Measurements from ENCODE around the gene ZNF780B. TPM values are rescaled to one million over a fixed set of nuclear protein-coding genes. Genes with fewer than 3 reads are reported as not detected.

Gene ZNF780B
- total and polyA plus RNA-seq, 7 donors: 0.69 to 30.7 (median 16.0) TPM

GRCh38 chr19:40080289-40080688, 24.3 kb upstream of the ZNF780B start:
- no peaks in the 10 kb centered on the region for H3K4me1 ChIP-seq
- TF ChIP-seq CTCF (IDR thresholded peaks at IDR 0.05) (no peak), EP300 (IDR thresholded peaks at IDR 0.05) (no peak), POLR2AphosphoS5 (IDR thresholded peaks at IDR 0.05) (no peak), POLR2A (IDR thresholded peaks at IDR 0.05) (no peak)
- intact Hi-C loops (cut with DNase I): loop anchor here (10.0 kb wide), 1 partner anchor 85 kb away; the partner anchor contains the start of gene ZNF546
- peaks cover 11 to 91% (median 44%) of the 10 kb centered on the region in 4 donors for H3K36me3 ChIP-seq
- DNase-seq: no peak
- H3K27ac ChIP-seq: no peak overlapping the region
- no peaks in the 10 kb centered on the region for H3K27me3 ChIP-seq
- H3K9me3 ChIP-seq: peaks cover 0 to 5% (median 2%) of the 10 kb centered on the region in 4 donors
- H3K4me3 ChIP-seq: no peak overlapping the region
- WGBS, 2 donors: 92 to 100% methylated on average over 1 of the region's 1 CpG

- H3K9me3 ChIP-seq: peaks cover 0 to 23% (median 5%) of the 10 kb centered on the region in 4 donors
- TF ChIP-seq CTCF (IDR thresholded peaks at IDR 0.05): no peak
- TF ChIP-seq EP300 (IDR thresholded peaks at IDR 0.05): no peak
- TF ChIP-seq POLR2A (IDR thresholded peaks at IDR 0.05): no peak
- TF ChIP-seq POLR2AphosphoS5 (IDR thresholded peaks at IDR 0.05): no peak
- no peaks in the 10 kb centered on the region for H3K27me3 ChIP-seq
- DNase-seq: no peak
- H3K4me1 ChIP-seq: no peaks in the 10 kb centered on the region
- 85 to 93% methylated on average over 1 of the region's 1 CpG for WGBS, 2 donors
- intact Hi-C loops (cut with DNase I): no loop called here
- no peak overlapping the region for H3K27ac ChIP-seq
- no peak overlapping the region for H3K4me3 ChIP-seq
- peaks cover 17 to 95% (median 54%) of the 10 kb centered on the region in 4 donors for H3K36me3 ChIP-seq
Measured at GRCh38 chr19:40078377-40078776, 22.3 kb upstream of the ZNF780B start.

- Histone ChIP-seq H3K4me1 (no peaks in the 10 kb centered on the region), H3K4me3 (no peak overlapping the region), H3K36me3 (peaks cover 3 to 19% (median 16%) of the 10 kb centered on the region in 4 donors), H3K27ac (no peak overlapping the region), H3K9me3 (peaks cover 0 to 20% (median 2%) of the 10 kb centered on the region in 4 donors), H3K27me3 (no peaks in the 10 kb centered on the region)
- TF ChIP-seq POLR2A (IDR thresholded peaks at IDR 0.05) (no peak), EP300 (IDR thresholded peaks at IDR 0.05) (no peak), POLR2AphosphoS5 (IDR thresholded peaks at IDR 0.05) (no peak), CTCF (IDR thresholded peaks at IDR 0.05) (no peak)
- no peak for DNase-seq
- intact Hi-C loops (cut with DNase I): no loop called here
- WGBS, 2 donors: 97 to 100% methylated on average over 1 of the region's 1 CpG
Measured at GRCh38 chr19:40070058-40070457, 14.0 kb upstream of the ZNF780B start.

- H3K27me3 ChIP-seq: no peaks in the 10 kb centered on the region
- TF ChIP-seq POLR2A (IDR thresholded peaks at IDR 0.05) (no peak), POLR2AphosphoS5 (IDR thresholded peaks at IDR 0.05) (no peak), EP300 (IDR thresholded peaks at IDR 0.05) (no peak), CTCF (IDR thresholded peaks at IDR 0.05) (no peak)
- 94 to 96% methylated on average over 1 of the region's 1 CpG for WGBS, 2 donors
Measured at GRCh38 chr19:40059624-40060023, 3.6 kb upstream of the ZNF780B start.

GRCh38 chr19:40057166-40057565, 1.1 kb upstream of the ZNF780B start:
- no peak for DNase-seq
- Histone ChIP-seq H3K36me3 (no peaks in the 10 kb centered on the region), H3K27ac (no peak overlapping the region), H3K9me3 (peaks cover 0 to 6% (median 1%) of the 10 kb centered on the region in 4 donors), H3K27me3 (no peaks in the 10 kb centered on the region), H3K4me1 (peaks cover 0 to 28% (median 14%) of the 10 kb centered on the region in 4 donors), H3K4me3 (no peak overlapping the region)
- intact Hi-C loops (cut with DNase I): no loop called here
- WGBS, 2 donors: 84 to 90% methylated on average over 1 of the region's 1 CpG
- TF ChIP-seq POLR2AphosphoS5 (IDR thresholded peaks at IDR 0.05) (no peak), EP300 (IDR thresholded peaks at IDR 0.05) (no peak), CTCF (IDR thresholded peaks at IDR 0.05) (no peak), POLR2A (IDR thresholded peaks at IDR 0.05) (no peak)

More at GRCh38 chr19:40059624-40060023, 3.6 kb upstream of the ZNF780B start:
- intact Hi-C loops (cut with DNase I): no loop called here
- no peaks in the 10 kb centered on the region for H3K36me3 ChIP-seq
- no peak overlapping the region for H3K27ac ChIP-seq
- DNase-seq: no peak
- peaks cover 0 to 18% (median 8%) of the 10 kb centered on the region in 4 donors for H3K4me1 ChIP-seq
- no peak overlapping the region for H3K4me3 ChIP-seq
- H3K9me3 ChIP-seq: peaks cover 0 to 6% (median 1%) of the 10 kb centered on the region in 4 donors
